Stimulated activated naive CD8-positive, alpha-beta T cell treated with anti-CD3 and anti-CD28 coated beads, Interleukin-15, Interleukin-2, amounts not matched to agents 100 U/mL and 50 U/mL, for 24 hours (primary cell): Measurements from ENCODE around the gene CHST6.
"Not testable (repeated sequence)": the region's sequence is repeated elsewhere in the genome, so short reads cannot be mapped to it uniquely, and the experiment has no call there.

Experiments used
- ATAC-seq: fragments of 150-1000 bp; cut with Tn5 transposase; one replicate; pipeline ENCODE4 v1.10.0; 2021
- DNase-seq: peaks from one replicate; pipeline ENCODE4 v3.0.0; 2021

The CHST6 gene

DNA sequence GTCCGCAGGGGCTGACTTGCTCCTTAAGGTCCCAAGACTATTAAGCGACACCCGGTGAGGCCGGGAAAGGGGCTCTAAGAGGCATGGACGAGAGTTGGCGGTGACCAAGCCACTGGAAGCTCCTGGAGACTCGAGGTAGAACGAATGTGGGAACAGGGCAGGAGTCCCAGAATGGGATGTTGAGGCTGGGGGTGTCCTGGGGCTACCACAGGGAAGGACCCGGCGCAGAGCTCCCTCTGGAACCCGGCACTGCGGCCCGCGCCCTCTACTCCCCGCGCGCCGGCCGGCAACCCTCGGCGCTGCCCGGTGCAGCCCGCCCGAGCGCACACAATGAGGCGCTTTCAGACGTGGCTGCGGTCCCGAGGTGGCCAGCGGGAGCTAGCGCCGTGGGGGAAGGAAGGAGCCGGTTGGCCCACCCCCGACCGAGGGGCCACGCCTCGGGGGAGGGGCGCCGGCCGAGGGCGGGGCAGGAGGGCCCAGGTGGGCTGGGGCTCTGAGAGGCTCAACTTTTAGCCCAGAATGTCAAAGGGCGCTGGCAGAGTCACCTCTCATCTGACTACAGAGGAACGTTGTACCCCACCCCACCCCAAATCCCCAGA, at the start of gene CHST6:
CHST6 (minus strand) TSS at position 366 of the 599 bp plus-strand sequence. CDS start 15,613 bp downstream, outside the sequence.
- DNase-seq (peak; percentile 52), ATAC-seq (peak; percentile 69)

DNA sequence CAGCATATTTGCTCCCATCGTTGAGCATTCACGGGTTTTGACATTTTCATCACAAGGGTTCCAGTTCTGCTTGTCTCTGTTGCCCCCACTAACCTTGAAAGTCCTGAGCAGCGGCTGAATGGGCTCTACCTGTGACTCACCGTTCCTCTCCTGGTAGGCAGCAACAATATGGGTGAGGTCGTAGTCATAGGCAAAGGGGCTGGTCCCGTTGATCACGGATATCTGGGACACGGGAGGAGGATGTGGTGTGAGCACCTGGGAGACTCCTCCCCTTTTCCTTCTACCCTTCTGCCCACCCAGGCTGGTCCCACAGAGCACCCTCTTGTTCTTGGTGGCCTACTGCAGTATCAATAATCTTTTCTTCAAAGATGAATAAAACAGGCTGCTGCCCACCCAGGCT, 47.2 kb upstream of the CHST6 start:
- not testable (repeated sequence) for DNase-seq, ATAC-seq

DNA sequence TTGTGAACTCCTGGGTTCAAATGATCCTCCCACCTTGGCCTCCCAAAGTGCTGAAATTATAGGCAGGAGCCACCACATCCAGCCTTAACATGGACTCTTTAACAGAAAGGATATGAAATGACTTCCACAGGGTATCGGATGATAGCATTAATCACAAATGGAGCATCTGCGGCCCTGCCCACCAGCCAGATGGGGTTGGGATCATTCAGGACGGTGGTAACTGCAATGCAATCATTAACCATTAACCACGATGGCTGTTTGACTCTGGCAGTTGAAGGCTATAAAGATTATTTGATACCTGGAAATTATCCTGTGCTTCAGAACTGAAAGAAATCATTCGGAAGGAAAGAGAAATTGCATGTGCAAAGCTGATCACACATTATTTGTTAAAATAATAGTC, 46.0 kb upstream of the CHST6 start:
- ATAC-seq = no peak
- no peak for DNase-seq

DNA sequence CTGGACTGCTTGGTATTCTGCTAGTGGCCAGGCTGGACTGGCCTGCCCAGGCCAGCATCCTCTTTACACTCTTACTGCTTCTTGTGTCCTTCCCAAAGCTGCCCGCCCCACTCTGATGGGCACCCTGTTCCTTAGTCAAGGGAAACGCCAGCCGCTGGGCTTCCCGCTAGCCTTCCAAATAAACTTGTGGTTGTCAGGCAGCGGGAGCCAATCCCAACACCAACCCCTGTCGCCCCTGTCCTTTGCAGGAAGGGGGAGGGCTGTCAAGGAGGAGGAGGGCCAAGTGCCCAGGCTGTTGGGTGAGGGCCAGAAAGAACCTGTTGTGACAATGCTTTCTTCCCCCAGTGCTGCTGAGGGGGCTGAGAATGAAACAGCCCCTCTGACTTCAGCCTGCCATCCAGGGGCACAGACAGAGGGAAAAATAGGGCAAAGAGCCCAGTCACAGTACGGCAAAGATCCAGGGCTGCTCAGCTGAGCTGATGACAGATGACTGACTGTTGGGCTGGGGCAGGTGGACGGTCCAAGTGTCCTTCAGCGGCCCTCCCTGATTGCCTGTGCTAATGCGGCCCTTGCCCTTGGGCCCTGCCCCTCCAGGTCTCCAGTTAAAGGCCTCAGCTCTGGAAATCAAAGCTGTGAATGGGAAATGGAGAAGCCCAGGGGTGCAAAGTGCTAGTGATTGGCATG, 43.8 kb upstream of the CHST6 start:
- not testable (repeated sequence) for ATAC-seq, DNase-seq

DNA sequence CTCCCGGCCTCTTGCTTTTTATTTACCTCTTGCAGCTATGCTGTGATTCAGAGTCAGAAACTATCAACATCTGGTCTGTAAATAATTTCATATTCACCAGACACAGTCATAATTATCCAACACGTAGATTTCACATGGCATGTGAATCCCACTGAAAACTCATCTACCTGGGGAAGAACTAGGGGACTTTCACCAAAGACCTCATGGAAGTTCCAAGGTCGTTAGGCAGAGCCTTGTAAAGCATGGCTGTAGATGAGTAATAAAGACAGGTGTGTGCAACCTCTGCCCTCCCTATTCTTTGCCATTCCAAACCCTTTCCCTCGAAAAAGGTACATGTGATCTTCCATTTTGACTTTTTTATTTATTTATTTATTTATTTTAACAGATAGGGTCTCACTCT, 42.5 kb upstream of the CHST6 start:
- DNase-seq (no peak), ATAC-seq (no peak)

DNA sequence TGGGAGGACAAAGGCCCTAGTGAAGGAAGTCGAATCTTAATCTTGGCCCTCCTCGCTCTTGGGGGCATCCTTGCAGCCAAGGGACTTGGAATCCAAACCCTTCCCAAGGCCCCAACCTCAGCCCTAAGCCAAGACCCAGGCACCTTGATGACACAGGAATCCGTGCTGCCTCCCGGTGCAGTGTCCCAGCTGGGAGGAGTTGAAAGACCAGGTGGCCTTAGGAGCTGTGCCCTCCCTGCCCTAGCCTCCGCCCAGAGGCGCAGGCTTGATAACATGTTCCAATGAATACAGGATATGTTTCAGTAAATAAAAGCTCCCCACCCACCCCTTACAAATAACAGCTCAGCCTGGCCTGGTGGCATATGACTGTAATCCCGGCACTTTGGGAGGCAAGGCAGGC, 40.7 kb upstream of the CHST6 start, which contains the start of gene CHST5:
CHST5 (minus strand) TSS at position 208 of the 400 bp plus-strand sequence. CDS start 5,724 bp downstream, outside the sequence.
- no peak for ATAC-seq
- no peak for DNase-seq

DNA sequence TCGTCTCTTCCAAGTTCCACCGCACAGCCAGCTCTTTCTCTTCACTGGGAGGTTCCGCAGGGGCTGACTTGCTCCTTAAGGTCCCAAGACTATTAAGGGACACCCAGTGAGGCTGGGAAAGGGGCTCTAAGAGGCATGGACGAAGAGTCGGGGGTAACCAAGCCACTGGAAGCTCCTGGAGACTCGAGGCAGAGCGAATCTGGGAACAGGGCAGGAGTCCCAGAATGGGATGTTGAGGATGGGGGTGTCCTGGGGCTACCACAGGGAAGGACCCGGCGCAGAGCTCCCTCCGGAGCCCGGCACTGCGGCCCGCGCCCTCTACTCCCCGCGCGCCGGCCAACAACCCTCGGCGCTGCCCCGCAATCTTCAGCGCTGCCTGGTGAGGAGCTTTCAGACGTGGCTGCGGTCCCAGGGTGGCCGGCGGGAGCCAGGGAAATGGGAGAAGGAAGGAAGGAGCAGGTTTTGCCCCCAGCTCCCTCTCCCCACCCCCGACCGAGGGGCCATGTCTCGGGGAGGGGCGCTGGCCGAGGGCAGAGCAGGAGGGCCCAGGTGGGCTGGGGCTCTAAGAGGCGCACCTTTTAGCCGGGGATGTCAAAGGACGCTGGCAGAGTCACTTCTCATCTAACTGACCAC, 40.1 kb upstream of the CHST6 start:
- ATAC-seq = no peak
- DNase-seq = no peak

DNA sequence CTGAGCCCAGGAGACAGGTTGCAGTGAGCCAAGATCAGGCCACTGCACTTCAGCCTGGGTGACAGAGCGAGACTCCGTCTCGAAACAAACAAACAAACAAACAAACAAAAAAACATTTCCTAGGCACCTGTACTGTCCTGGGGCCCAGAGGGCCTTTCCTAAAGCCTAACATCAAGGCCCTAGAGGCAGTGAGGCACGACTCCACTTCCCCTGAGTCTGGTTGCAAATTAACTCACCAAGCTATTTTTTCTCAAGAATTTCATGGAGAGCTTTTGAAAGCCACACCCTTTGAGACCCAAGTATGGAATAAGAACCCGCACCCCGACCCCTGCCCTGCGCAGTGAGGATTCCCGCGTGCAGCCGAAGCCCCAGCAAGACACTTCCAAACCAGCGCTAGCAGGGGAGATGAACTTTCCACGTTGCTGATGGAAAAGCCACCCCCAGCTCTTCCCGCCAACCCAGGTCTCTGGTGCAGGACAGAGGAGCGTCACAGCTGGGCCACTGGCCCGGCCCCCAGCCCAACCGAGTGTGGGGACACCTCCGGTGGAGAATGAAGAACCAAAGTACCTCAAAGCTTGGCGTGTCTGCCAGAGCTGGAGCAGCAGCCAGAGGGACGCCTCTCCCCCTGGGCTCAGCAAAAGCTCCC, 39.4 kb upstream of the CHST6 start:
- DNase-seq = no peak
- ATAC-seq = no peak

DNA sequence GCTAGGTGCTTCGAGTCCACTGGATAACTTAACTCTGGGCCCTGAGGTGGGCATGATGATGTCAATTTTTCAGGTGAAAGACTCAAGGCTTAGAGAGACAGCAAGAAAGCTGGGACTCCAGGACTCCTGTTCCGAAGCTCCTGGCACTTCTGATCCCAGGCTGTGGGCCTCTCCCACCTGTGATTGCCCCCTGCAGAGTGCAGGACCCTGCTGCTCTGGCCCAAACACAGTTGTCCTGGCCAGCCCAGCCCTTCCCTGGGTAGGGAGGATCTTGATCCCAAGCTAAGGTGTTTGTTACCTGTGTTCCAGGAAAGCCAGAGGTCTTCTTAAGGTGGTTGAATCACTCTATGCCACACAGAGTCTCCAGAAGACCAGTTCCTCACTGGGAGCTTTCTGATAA, 37.5 kb upstream of the CHST6 start:
- DNase-seq = no peak
- ATAC-seq = no peak

DNA sequence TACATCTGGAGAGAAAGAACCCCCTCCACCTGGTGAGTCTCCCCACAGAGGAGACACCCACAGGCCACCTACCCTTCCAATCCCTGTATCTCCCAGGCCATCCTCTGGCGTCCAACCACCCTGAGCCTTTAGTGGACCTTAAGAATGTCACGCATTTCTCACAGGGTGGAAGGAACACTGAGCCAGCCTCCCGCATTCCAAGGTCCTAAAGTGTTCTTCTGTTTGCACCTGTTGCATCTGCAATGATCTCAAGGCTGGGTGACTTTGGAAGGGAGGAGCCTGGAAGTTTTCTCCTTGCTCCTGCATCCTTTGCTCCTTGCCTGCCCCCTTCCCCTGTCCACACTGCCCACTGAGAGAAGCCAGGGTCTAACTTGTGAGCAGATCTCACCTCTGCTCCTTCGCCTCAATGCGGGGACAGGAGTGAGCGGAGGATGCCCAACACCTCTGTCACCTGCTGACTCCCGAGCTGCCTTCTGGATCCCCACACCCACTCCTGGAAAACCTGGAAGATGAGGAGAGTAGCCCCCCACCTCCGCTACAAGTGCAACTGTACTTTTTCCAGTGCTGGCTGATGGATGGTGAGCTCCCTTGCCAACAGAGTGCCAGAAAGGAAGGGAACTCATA, 37.0 kb upstream of the CHST6 start:
- no peak for ATAC-seq

DNA sequence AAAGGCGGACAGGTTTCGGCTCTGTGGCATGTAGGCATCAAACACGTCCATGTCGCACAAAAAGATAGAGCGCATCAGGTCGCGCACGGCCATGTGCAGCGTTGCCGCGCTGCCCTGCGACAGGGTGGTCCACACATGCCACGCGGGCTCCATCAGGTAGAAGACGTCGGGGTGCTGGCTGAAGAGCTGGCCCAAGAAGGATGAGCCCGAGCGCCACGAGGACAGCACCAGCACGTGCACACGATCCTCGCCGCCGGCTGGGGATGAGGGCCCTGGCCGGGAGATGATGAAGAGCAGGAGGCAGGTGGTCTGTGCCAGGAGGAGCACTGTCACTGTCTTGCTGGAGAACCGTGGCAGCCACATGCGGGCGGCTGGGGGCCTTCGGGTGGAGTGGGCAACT, 34.7 kb upstream of the CHST6 start:
- no peak for ATAC-seq

More for the DNA sequence above, 37.0 kb upstream of the CHST6 start:
- no peak for DNase-seq

DNA sequence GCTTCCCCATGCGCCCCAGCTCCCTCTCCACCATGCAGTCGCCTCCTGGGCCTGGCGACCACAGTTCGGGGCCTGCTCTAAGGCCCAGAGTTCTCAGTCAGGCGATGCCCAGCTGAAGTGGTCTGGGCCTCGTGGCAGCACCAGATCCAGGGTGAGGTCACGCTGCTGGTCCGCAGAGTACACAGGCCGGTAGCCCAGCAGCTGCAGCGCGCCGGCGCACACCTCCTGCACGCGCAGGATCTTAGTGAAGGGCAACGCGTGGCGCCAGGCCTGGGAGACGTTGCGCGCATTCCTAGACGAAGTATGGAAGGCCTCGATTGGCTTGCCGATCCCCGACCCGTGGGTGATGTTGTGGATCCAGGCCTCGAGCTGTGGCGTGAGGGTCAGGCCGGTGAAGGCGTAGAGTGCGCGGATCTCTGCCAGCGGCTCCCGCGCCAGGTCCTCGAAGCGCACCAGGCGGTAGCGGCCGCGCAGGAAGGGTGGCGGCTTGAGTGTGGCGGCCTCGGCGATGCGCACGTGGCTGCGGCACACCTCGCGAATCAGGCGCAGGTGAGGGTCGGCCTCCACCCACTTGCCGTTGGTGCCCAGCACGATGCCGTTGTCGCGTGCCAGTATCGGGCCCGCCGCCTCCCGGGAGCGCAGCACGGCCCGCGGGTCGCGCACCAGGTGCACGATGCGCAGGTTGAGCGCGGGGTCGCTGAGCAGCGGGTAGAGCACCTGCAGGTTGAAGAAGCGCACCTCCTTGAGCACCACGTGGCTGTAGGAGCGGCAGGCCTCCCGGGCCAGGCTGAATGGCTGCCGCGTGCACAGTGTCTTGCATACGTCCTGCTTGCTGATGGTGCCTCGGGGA, 34.0 kb upstream of the CHST6 start:
- ATAC-seq = no peak
- no peak for DNase-seq

More for the DNA sequence above, 34.7 kb upstream of the CHST6 start:
- no peak for DNase-seq

DNA sequence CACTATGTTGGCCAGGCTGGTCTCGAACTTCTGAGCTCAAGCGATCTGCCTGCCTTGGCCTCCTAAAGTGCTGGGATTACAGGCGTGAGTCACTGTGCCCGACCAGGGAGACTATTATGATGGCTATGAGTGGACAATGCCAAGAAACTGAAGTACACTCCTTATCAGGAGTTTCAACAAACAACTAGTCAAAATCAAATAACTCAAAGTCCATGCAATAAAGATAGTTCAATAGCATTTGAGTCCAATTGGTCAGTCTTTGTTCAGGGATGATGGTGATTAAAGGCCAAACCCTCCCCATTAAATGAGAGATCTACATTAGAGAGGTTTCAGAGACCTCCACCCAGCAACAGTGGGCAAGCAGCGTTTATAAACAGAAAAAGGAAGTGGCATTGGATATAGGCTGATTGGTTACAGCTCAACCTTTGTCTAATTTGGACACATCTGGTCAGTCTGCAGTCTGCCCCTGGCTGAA, 32.6 kb upstream of the CHST6 start:
- DNase-seq (no peak), ATAC-seq (no peak)

DNA sequence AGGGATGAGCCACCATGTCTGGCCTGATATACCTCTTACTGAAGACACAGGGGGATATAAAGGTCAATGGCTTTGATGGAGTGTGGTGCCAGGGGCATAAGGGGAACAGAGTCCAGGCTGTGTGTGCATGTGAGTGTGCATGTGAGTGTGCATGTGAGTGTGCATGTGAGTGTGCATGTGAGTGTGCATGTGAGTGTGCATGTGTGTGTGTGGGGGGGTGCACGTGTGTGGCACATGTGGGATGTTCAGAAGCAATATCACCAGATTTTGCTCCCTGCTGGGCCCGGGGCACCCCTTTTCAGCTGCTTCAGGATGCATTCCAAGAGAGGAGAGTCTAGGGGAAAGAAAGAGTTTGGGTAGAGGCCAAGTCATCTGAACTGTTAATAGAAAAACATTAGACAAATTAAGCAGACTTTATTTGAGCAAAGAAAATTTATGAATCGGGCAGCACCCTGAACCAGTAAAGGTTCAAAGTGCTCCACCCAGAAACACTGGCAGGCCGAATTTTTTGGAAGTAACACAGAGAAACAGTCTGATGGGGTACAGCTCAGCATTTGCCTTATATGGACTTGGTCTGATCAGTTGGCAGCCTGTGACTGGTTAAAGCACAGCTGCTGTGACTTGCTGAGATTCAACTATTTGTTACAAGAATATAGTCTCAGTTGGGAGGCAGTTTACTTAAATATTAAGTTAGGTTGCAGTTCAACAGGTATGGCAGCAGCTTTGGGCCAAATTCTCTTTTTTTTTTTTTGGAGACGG, 31.0 kb upstream of the CHST6 start:
- ATAC-seq (no peak), DNase-seq (no peak)

DNA sequence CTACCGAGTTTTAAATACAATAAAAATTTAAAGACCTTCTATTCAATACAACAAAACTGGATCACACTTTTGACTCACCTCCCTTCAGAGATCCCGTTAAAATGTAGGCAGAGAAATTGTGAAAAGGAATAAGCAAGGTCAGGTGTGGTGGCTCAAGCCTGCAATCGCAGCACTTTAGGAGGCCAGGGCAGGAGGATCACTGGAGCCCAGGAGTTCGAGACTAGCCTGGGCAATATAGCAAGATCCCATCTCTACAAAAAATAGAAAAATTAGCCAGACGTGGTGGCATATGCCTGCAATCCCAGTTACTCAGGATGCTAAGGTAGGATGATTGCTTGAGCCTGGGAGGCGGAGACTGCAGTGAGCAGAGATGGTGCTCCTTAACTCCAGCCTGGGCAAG, 23.9 kb upstream of the CHST6 start:
- ATAC-seq (no peak), DNase-seq (no peak)

DNA sequence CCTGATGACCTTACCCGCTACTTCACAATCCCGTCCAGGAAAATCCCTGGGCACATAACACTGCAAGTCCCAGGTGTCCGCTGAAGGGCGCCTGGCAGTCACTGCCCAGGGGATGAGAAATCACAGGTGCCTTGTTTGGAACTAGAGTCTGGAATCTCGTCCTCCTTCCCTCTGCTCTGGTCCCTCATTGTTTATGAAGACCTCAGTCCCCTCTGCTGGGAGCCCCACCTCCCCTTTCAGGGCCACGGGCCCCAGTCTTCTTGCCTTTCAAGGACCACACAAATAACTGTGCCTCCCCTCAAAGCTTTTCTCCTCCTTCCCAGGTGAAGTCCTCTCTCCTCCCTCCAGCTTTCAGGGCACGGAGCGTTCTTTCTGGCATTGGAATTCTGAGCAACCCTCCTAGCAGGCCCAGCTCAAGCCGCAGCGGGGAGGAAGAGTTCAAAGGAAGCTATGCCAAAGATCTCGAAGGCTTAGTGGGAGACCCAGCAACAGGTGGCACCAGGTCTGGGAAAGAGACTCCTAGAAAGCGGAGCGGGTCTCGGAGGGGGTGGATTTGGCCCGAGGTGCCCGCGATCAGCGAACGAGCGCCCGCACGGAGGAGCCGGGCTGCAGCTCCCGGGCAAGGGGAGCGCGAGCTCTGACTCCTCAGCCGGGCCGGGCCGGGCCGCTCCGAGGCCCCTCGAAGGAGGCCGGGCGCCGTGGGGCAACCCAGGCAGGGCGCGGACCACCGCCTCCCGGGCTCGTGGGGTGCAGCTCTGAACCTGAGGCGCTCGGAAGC, 21.1 kb upstream of the CHST6 start:
- ATAC-seq (peak; percentile 22), DNase-seq (peak; percentile 30)

DNA sequence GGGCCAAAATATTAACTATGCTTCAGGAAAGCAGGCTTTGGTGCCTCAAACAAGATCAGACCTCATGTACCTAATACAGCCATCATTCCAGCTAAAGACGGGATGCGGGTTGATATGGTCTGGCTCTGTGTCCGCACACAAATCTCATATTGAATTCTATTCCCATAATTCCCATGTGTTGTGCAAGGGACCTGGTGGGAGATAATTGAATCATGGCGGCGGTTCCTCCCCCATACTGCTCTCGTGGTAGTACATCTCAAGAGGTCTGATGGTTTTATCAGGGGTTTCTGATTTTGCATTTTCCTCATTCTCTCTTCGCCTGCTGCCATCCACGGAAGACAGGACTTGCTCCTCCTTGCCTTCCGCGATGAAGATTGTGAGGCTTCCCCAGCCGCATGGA, 19.1 kb upstream of the CHST6 start:
- DNase-seq (no peak), ATAC-seq (no peak)

DNA sequence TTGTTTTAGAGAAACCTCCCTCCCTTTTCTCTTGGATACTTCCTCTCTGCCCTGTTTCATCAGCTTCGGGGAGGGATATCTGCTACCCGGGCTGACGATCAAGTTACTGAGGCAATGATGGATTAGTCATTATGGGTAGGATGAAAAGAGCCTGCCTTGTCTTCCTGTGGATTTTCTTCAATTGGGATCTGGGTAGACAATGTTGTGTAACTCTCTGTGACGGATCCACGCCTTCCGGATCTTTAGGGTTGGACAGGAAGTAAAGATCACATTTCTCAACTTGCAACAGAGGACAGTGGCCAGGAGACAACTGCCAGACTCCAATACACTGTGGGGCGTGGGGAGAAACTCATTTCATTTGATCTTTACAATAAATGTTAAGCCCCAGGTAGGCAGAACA, 11.3 kb upstream of the CHST6 start:
- DNase-seq = no peak
- ATAC-seq = no peak

DNA sequence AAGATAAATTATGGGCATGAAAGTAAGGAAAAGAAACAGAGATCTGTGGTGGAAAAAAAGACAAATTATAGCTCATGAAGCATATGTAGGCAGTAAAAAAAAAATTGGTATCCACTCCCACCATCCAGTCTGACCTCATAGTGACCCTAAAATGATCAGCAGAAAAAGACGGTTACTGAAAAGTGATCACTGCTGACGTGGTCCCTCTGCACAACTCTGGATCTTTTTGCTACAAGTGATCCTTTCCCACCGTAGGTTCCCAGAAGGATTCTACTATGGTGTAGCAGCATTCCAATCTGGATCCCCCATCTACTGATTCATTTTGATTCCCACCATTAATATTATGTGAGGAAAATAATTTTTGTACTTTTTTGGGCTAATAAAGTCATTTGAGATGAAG, 10.9 kb upstream of the CHST6 start:
- DNase-seq (no peak), ATAC-seq (no peak)

DNA sequence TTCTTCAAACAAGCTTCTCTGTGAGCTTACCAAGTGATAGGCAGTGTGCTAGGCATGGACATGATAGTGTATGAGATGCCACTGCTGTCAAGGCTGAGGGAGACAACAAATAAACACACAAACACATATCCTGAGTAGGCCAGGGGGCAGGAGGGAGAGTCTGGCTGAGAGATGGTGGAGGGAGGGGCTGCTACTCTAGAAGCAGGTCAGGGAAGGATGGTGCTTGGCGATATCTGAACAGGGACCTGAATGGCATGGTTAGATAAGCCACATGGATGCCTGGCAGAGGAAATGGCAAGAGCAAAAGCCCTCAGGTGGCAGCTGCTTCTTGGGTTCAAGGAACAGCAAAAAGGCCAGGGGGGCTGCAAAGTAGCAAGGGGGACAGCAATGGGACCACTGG, 8.6 kb upstream of the CHST6 start:
- DNase-seq (no peak), ATAC-seq (no peak)
